ENCODE results near the gene DCC.

Gene DCC

GRCh38 chr18:52519021-52519420, 179.0 kb downstream of the DCC start:
- no peak for DNase-seq

DNA sequence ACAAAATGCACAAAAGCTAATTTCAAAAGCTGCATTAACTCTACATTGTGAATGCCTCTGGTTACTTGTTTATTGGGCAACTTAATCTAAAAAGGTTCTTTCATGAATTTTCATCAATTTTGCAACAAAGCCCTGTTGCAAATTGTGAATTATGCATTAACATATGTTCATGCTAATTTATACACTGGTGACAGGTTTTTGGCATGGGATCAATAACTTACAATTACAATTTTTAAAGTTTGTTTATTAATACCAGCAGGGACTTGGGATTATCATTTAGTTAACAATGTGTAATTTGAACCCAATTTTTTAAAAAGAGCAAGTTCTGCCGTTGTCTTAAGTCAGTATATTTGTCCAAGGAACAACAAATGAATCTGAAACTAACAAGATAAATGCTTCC, 183.6 kb downstream of the DCC start:
- no peak for DNase-seq

DNA sequence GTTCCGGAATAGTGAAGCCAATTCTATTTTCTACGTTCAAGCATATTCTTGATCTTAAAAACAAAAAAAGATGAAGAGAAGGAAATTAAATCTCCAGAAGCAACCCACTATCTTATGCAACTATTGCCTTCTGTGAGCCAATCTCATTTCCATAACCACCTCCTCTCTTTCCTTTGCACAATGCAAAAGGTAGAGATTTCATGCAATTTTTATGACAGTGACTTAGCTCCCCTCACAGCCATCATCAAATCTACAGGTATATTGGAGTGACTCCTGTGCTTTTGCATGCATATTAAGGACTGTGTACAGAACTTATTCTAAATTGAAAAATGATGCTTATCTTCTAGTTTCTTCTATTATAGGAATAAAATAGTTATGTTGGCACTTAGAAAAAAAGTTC, 191.8 kb downstream of the DCC start:
- DNase-seq: no peak

DNA sequence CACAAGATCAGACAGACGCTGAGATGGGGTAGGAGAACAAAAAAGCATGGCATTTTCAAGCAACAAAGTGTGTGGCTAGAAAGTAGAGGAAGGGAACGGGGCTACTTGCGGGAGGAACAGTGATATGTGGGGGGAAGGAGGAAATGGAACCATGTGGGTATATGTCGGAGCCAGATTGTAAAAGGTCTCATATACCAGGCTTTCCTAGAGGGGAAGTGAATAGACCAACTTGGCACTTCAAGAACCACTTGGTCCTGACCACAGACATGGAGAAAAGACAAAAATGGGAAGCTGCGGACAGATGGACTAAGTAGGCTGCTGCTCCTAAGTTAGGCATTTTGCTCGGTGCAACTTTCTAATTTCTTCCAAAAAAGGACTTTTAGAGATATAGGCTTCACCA, 196.0 kb downstream of the DCC start:
- DNase-seq: no peak

- DNase-seq: no peak
Measured at GRCh38 chr18:52537261-52537660, 197.3 kb downstream of the DCC start.

GRCh38 chr18:52541056-52541455, 201.1 kb downstream of the DCC start:
- DNase-seq: no peak

DNA sequence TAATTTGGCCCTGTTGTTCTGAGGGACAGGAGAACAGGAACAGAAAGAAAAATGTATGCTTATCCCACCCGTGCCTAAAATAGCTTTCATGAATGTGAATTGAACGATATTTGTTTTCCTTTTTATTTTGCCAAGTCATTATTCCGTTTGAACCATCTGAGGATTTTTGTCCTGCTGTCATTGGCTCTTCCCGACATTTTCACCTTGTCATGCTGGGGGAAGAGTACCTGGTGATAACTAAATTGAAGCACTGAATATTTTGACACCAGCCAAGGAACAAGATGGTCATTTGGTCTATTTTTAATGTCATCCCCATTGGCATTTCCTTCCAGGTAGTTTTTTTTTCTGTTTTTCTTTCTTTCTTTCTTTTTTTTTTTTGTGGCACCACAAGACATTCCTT, 204.1 kb downstream of the DCC start:
- DNase-seq: no peak

DNA sequence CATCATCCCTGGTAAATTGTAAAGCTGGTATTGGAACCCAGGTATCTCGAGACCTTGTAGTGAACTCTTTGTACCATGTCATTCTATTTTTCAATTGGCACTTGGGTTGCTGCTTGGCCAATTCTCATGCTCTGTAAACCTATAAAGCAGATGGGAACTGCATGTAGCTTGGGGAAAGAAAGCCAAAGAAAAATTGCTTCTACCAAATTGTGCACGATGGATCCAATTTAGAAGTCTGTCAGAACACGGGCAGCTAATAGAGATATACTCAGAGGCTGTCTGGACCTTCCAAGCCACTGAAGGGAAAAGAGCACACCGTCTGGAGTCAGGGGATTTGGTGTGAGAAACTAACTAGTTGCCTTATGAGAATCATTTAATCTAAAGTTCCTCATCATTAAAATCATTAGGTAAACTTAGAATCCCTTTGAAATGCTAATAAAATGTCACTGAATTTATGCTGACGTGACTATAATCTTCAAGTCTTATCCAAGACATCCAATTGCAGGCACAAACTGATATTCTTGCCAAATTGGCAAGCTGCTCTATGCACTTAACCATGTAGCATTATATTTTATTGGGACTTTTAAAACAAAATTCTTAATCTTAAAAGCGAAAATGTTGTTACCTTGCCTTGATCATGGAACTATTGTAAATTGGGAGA, 206.8 kb downstream of the DCC start:
- DNase-seq: no peak

DNA sequence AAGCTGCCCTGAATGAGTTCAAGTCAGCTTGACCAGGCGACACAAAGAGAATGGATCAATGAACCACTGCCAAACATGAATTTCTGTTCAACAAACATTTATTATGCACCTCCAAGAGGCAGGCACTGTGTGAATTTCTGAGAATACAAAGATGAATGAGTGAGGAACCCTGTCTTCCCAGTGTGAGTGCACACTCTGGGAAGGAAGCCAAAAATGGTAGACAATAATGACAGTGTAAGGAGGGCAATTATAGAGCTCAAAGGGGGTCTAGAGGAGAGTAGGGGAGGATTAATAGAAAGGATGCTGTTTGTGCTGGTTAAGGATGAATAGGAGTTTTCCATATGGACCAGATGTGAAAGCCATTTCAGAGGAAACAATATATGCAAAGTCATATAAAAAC, 213.4 kb downstream of the DCC start:
- DNase-seq: no peak

- DNase-seq: no peak
Measured at GRCh38 chr18:52554180-52554579, 214.2 kb downstream of the DCC start.

DNA sequence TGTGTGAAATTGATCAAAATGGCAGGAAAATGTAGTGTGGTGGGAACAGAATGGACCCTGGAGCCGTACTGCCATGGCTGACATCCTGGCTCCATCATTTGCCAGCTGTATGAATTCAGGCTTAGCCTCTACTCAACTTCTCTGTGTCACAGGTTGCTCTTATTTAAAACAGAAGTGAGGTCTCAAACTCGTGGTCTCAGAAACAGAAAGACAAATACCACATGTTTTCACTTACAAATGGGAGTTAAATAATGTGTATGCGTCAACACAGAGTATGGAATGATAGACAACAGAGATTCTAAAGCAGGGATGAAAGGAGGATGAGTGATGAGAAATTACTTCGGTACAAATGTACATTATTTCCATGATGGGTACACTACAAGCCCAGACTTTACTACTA, 227.4 kb downstream of the DCC start:
- no peak for DNase-seq

DNA sequence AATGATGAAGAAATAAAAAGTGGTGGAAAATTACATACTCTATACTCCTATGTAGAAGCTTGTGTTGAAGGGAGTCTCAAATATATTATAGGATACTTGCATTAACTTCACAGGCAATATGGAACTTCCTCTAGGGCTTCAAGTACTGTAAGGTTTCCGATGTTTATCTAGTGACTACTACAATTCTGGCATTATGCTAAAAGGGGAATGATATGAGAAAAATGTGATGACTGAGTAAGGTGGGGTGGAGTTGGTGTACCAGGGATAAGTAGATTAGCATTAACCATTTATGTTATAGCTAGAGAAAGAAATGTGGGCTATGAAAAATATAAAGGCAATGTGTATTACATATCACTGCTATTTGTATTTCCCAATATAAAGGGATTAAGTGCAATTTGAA, 229.5 kb downstream of the DCC start:
- no peak for DNase-seq

DNA sequence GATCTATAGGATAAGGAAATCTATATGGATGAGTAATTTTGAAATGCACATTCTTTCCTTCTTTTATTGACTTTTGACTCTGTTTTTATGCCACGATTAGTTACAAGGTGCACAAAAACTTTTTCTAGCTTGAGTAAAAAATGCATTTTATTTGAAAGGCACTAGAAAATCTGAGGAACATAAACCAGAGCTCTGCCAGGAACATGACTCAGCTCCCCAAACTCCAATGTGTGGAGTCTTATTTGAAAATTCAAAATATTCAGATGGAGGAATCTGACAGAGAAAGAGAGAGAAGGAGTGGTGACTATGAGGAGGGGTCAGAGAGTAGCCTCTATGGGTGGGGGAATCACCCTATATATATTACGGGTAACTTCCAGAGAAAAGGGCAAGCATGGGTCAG, 231.0 kb downstream of the DCC start:
- DNase-seq: no peak

- no peak for DNase-seq
Measured at GRCh38 chr18:52572036-52573000, 232.3 kb downstream of the DCC start.

DNA sequence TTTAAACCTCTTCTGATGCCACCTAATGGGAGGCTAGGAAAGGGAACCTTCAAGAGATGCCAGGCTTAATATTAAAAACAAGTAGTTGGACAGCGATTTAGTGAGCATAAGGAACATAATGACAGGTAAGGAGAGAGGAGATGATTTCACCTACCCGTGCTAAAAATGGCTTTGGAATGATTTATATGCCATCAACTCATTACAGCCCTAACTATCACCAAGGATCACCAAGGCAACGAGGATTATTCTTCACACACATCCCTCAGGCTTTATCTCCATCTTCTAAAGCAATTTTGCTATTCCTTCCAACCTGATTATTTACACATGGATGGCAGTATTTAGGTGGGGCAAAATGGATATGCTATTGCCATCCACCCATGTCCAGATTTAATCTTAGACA, 237.8 kb downstream of the DCC start:
- no peak for DNase-seq

DNA sequence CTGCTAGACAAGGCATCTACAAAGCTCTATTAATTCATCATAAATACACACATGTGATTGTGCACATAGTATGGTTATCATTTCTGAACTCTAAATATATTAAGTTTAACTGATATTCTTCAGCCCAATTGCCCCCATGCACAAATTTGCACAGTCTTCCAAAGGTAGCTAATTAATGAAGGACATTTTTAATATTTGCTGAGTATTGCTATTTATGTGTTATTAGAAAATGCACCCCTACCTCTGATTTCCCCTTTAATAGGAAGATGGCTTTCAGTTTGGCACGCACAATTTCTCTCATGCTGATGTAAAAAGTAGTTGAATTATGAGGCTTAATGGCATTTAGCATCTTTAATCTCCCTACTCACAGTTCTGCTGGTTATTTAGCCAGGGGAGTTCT, 242.1 kb downstream of the DCC start:
- no peak for DNase-seq

- DNase-seq: no peak
Measured at GRCh38 chr18:52582516-52582915, 242.5 kb downstream of the DCC start.

DNA sequence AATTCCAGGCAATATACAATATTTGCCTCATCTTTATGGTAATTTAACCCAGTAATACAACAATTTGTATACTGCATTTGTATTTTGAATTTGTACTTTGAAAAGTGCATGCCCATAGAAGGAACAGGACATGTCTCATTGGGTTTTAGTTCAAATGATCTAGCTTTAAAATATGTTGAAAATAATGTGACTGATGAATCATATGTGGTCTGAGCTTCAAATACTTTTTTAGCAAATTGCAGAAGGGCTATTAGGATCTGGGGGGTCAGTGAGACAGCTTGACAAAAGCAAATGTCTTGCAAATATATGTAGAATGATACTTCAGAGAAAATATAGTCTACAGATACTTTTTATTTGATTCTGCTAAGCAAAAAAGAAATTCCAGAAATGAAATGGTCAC, 248.9 kb downstream of the DCC start:
- no peak for DNase-seq

DNA sequence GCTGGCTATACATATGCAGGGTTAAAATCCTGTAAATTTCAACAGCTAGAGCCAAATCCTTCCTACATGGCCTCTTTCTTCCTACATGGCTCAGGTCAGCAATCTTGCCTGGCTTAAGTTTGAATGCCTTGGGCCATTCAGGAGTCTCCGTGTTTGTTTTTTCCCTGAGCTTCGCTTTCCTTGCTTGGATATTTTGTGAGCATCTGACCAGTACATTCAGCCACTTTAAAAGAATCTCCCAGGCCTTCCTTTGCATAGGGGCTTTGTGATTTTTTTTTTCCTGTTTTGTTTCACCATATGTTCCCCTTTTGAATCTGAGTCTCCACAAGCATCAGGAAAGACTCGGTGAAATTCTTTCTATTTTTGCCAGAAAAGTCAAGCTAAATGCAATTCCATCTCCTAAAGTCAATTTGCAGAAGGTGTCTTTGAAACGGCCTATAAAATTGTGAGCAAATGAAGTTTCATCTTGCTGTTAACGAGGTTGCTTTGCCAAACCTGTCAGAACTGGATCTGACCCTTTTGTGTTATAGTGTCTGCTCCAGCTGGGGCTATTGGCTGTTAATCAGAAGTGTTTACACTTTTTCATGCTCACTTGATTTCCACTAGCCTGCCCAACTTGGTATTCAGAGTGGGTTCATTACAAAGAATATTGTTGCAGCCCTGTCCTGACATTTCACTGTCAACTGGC, 256.9 kb downstream of the DCC start:
- no peak for DNase-seq

- DNase-seq: no peak
Measured at GRCh38 chr18:52598921-52599320, 258.9 kb downstream of the DCC start.

GRCh38 chr18:52602820-52603219, 262.8 kb downstream of the DCC start:
- no peak for DNase-seq

DNA sequence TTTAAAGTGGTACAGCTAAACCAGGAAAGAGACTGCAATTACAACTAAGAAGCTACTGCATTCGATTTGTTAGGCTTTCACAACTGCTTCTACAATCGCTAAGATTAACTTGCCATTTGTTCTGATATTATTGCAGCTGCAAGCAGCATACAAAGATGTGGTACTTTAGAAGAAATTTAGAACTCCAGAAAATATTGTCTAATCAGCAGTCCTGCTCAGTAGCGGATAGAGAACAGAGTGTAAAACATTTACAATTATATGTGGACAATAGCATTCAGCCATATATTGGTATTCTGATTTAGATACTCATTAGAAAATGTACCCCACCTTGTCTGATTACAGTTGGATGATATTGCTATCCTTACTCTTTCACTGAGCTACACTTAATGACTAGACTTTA, 265.3 kb downstream of the DCC start:
- no peak for DNase-seq

DNA sequence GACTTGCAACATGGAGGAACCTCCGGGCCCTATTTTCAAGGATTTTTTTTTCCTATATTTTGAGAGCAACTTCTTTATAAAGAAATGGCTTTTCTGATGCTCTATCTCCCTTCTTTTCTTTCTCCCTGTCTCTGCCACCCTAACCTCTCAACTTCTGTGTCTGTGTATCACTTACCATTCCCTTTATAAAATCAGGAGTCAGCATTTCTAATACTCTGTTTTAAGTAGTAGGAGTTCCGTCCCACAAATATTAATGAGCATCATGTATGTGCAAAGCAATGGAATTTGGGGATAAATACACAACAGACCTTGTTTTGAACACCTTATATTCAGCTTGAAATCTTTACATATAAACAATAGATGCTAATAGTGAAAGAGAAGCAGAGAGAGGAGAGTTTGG, 268.0 kb downstream of the DCC start:
- no peak for DNase-seq

Data from activated CD4-positive, alpha-beta T cell treated with anti-CD3 and anti-CD28 coated beads, Interleukin-2, amount 50 U/mL, for 1 hour (primary cell).